Measurements from ENCODE around the gene AUTS2.

The AUTS2 gene

GRCh38 chr7:70415179-70415972 lies 817.1 kb downstream of the AUTS2 start:
- DNase-seq: no peak

DNA sequence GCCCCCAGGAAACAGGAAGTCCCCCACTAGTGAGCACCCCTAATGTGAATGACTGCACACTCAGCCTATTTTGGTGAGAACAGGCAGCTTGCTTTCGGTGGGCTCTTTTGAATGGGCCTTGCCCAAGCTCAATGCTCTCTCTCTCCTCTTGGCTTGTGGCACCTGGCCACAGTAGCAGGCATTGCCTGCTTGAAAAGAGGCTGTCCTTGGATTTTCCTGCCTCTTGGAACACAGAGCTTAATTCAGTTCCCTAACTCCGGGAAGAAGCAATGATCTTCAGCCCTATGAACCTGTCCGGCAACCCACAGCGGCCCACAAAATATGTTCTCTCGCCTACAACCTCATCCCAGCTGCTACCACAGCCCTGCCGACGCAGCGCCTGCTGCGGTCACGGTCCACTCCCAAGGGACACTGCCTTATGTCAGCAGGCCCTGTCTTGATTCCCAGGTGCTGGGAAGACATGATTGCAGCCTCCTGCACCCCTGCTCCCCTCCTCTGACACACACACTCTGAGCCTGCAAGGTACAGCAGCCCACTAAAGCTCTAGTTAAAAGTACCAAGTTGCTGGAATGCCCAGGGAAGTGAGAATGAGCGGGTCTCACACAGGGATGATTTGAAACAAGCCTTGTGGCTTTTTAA lies 818.2 kb downstream of the AUTS2 start:
- no peak for DNase-seq

- no peak for DNase-seq
These were observed 818.8 kb downstream of the AUTS2 start for GRCh38 chr7:70416986-70417655.

DNA sequence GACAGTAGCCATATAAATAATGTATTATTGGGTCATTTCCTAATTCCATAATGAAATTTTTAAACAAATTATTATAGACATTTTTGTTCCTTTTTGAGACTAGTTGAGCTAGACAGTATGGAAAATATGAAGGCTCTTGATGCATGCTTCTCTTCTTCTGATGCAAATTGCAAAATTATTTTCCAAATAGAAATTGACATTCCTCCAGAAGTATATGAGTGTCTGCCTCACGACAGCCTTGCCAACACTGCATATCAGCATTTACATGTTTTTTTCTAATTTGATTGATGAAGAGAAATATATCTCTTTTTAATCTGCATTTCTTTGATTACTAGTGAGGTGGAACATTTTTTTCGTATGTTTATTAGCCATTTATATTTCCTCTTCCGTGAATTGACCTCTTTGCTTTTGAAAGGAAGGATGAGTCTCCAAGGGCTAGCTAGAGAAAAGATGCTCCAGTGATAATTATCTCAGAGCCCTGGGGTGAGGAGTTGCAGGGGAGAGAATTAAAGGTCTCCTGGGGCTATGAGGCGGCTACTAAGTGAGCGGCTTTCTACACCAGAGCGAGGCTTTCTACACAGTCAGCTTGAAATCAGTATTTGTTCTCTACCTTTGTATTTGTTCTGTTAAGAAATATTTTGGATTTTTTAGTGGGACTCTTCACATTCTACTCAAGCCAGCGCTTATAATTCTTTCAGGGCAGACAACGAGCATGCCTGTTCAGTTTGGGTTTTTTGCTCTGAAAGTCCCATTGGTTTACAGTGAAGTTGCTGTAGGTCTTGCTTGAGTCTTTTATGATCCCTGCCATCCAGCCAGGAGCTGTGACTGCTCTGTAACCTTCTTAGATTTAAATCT lies 821.5 kb downstream of the AUTS2 start:
- DNase-seq: no peak

DNA sequence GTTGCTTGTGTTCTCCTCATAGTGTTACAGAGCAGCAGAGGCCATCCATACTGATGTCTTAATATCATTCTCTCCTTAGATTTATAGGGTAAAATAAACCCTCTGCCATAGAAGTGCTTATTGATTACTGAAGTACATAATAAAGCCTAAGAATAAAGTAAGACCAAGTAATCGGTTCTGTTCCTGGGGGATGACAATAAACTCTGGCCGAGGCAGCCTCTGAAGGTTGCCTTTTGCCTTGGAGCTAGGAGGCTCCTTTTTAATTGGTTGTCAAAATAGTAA lies 822.0 kb downstream of the AUTS2 start:
- no peak for DNase-seq

- no peak for DNase-seq
These were observed 823.0 kb downstream of the AUTS2 start for GRCh38 chr7:70421319-70421718.

DNA sequence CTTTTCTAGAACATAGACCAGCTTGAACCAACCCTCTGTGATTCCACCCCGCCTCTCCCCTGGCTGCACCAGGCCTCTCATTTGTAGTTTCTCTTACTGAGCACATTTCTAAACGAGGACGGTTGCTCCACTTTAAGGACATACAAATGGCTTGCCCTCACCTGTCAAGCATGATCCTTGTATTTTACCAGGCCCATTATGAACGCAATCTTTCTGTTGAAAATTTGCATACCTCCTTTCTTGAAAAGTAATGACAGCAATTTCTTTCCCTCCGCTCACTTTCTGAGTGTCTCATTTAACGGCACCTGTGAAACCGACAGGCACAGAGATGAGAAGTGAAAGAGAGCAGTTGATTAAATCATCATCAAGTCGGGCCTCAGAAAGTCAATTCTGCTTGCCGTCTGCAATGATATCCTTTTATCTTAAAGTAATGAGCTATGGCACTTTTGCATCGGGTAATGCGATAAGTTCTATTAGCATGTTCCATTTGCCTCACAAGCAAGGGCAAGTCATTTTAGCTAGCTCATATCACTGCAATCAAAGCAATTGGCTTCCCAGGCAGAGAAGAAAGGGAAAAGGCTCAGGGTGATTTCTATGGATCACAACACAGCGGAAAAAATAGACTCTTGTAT lies 828.1 kb downstream of the AUTS2 start:
- no peak for DNase-seq

- DNase-seq: no peak
These were observed 834.3 kb downstream of the AUTS2 start for GRCh38 chr7:70432567-70433001.

GRCh38 chr7:70434376-70434775 lies 836.1 kb downstream of the AUTS2 start:
- no peak for DNase-seq

DNA sequence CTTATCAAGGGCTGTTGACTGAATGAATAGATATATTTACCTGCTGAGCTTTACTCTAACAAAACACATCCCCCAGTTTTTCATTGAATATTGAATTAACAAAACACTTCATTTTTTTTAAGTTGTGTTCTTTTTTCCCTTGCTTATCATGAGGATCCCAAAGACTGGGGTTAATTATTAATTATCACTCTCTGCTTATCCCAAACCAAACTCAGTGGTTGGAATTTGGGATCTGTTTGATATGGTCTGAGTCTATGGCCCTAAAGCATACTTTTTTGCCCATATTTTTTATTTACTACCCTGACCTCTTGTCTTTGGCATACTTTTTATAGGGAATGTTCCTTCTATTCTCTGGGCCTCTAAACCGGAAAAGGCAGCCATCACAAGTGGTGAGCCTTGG lies 836.5 kb downstream of the AUTS2 start:
- DNase-seq: no peak

DNA sequence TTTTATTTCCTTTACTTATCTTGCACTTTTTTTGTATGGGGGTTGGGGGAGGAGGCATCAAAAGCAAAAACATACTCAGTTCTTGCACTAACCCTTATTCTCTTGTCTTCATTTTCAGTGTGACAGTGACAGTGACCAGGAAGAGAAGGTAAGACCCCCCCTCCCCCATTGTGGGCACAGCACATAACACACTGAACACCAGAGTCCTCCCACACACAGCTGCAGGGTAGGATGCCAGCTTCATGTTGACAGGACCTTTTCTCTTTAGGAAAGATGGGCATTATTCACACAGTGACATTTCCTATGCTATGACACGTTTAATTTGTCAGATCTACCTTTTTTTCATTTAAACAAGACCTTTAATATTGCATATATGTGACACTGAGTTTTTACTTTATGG lies 837.4 kb downstream of the AUTS2 start:
- no peak for DNase-seq

DNA sequence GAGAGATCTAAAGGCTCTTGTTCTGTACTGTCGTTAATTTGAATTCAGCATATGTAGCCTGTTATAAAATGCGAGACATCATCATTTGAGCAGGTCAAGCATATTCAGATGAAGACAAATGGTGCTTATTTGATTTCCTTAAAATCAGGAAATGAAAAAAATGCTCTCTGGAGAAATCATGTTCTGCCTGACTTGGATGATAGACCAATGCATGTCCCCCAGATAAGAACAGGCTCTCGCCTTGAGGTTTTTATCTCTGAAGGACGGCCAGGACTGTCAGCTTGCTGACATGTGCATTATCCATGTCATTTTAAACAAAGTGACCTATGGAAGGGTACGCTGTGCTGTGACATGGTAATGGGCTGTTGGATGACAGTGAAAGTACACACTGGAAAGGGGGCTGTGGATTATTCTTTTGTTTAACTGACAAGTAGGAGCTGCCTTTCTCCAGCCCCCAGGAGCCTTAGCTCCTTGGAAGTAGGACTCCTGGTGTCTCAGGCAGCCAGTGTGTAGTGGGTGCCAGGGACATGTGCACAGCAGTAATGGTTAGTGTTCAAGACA lies 838.6 kb downstream of the AUTS2 start:
- DNase-seq: peak; percentile 7

- DNase-seq: no peak
These were observed 841.4 kb downstream of the AUTS2 start for GRCh38 chr7:70439651-70440050.

DNA sequence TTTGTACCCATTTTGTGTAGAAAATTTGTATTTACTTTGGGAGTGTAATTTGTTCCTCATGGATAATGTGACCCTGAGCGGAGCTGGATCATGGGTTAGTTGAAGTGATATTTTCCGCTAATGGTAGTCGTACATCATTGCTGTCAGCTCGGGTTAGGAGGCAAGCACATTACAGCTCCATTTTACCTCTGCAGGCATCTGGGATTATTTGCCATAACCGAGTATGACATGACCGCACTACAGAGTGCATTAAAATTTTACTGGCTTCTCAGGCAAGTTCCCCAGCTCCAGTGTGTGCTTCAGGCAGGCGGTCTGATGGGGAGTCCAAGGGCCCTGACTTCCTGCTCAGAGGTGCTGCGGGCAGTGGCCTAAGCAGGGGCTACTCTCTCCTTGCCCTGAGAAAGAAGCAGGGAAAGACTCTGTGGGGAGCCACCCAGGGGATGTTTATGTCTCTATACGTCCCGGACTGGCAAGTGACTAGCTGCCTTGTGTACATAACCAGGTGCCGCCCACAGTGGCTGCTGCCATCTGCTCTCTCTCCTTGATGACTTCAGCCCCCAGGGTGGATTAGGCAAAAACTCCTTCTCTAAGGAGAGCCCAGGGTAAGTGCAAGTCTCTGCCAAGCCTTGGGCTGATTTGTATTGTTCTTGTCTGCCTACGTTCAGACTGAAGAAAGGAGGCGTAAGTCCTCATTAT lies 848.3 kb downstream of the AUTS2 start:
- no peak for DNase-seq

DNA sequence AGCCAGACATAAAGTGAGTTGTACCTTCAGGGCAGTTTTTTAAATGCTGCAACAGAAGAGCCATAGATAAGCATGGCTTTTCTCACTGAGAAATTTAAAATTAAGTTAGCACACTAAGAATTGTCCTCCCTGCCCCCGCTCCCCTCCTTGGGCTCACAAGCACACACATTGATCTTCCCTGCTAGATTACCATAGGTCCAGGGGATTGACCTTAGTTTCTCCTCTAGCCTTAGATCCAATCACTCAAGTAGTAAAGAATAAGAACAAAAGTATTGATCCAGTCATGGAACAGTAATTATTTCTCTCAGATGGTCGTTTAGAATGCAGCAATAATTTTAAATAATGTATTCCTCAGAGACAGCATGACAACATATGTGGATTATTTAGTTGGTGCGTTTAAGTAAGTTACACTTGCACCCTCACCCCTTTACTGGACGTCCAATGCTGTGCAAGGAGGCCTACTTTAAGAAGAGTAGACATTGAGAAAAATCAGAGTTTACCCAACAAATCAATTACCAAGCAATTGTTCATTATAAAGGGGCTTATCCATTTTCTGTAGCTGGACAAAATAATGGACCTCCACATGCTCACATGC lies 850.1 kb downstream of the AUTS2 start:
- no peak for DNase-seq

- DNase-seq: no peak
These were observed 852.5 kb downstream of the AUTS2 start for GRCh38 chr7:70450731-70451130.

GRCh38 chr7:70455925-70456324 lies 857.6 kb downstream of the AUTS2 start:
- no peak for DNase-seq

DNA sequence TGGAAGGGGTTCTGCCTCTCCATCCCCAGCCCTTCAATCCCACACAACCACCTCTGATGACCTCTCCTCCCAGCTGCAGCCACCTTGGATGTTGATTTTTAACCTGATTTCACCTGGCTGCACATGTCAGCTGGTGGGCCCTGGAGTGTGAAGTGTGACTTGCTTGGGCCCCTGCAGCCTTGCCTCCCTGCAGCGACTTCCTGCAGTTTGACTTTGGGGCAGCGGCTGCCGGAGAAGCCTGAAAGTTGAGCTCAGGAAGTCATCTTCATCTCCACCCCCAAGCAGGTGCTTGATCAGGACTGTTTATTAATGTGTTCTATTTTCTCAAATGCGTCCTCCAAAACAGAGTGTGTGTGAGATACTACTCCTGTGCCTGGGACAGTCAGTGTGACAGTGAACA lies 858.4 kb downstream of the AUTS2 start:
- no peak for DNase-seq

DNA sequence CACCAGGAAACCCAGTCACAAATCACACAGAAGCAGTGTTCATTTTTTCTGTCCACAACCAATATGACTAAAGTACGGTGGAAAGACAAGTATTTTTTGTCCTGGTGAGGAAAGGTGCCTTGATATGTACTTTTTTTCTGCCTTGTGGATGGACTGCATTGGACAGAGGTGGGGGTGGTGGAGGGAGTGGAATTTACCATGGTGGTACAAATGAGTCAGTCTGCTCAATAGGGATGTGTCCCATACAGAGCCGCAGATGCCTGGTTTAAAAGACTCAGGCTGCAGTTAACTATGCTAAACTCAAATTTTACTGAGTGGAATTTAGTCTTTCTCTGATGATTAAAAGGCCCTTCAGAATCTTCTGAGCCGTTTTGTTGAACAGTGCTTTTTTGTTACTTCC lies 859.2 kb downstream of the AUTS2 start:
- no peak for DNase-seq

- DNase-seq: no peak
These were observed 859.8 kb downstream of the AUTS2 start for GRCh38 chr7:70457883-70458680.

DNA sequence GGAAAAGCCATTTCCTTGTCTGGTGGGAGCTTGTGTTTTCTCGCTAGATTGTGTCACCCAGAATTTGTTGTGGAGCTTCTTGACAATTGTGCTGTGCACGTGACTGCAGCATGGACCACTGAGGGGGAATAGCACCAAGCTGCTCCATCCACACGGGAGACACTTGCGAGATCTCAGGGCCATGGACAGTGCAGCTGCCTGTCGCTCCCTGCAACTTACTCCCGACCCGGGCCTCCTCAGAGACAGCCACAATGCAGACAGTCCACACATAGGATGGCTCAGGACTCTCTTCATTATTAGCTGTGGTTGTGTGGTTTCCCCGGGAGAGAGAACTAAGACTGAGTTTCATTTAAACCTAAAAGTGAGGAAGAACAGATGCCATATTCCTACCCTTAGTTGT lies 860.5 kb downstream of the AUTS2 start:
- no peak for DNase-seq
